Gastroesophageal sphincter (tissue), 3 donors: Measurements from ENCODE around the gene GOLGA6A.

ENCODE experiments used
- CTCF ChIP-seq, 4 experiments: fragments of 200-600 bp in 2 of 4; fragments of 450-650 bp in 2 of 4; sonication (generic) in 1 of 4; IDR thresholded peaks; one replicate each; pipeline ENCODE4 v1.5.1; 2017 to 2019; ENCODE audit warnings: antibody characterized with exemption in 4 of 4, mild to moderate bottlenecking in 2 of 4, moderate library complexity in 2 of 4
- POLR2A ChIP-seq, 2 donors: fragments of 450-650 bp; IDR thresholded peaks; one replicate each; pipeline ENCODE4 v1.6.1; 2017; ENCODE audit warnings: antibody characterized with exemption in 2 of 2, mild to moderate bottlenecking in 2 of 2, moderate library complexity in 1 of 2

DNA sequence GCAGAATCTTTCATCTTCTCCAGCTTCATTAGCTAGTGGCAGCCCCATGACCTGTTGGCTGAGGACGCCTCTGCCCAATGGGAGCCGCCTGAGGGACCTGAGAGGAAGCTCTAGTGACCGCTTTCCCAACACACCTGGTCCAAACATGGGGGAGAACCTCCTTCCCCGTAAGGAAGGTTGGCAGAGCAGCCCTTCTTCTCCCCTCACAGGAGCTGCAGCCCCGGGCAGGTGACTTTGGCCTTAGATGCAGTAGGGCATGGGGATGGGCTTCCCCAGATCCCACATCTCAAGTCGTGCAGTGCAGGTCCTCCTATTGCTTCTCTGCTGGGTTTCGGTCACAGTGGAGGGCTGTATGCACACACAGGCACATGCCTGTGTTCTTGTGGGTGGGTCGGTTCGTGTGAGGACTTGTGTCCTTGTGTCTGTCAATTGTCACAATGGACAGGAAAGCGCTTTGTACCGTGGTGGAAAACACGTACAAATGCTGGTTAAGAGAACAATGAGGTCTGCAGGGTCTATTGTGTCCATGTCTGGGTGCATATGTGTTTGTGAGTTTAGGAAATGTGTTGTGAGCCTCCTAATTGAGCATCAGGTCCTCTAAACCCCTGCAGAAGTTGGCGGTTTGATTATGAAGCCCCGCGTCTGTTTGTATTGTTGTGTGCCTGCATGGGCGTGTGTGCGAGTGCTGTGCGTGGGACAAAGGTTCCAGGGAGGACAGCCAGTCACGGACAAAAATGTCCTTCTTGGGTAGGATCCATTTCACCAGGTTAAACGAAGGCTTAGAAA, 49.5 kb upstream of the GOLGA6A start:
- TF ChIP-seq CTCF (IDR thresholded peaks at IDR 0.05) (no peak), POLR2A (IDR thresholded peaks at IDR 0.05) (no peak)
